HG02885 (cell line): ENCODE results near the gene ARHGAP18.

Experiments
- ATAC-seq: cut with Tn5 transposase; IDR thresholded peaks from one replicate; pipeline ENCODE4 v1.9.1; 2021; ENCODE audit warnings: mild to moderate bottlenecking; ENCODE audit not compliant: unreplicated experiment, poor library complexity

ARHGAP18 gene

DNA sequence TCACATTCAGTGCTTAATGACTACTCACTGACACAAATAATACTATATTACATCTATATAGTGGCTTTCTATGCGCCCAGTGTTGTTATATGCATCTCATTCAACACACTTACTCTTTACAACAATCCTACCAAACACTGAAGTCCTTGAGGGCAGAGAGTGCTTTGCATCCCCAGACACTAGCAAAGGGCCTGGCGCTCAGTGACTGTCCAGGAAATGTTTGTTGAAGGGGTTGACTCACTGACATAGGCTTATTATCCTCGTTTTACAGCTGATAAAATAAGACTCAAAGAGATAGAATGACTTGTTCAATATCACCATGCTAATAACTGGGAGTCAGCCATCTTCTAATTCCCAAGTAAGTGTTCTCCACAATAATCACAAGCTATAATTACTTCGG lies 163.3 kb downstream of the ARHGAP18 start:
- ATAC-seq, result no peak

GRCh38 chr6:129544892-129545612 lies 164.9 kb downstream of the ARHGAP18 start:
- ATAC-seq, result no peak

DNA sequence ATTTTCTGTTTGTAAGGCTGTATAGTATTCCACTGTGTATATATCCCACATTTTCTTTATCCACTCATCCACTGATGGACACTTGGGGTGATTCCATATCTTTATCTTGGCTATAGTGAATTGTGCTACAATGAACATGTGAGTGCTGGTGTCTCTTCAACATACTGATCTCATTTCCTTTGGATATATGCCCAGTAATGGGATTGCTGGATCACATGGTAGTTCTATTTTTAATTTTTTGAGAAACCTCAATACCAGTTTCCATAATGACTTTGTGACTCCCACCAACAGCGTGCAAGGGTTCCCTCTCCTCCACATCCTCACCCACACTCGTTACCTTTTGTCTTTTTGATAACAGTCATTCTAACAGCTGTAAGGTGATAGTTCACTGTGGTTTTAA lies 166.0 kb downstream of the ARHGAP18 start:
- ATAC-seq, result no peak

GRCh38 chr6:129542705-129543104 lies 167.3 kb downstream of the ARHGAP18 start:
- no peak for ATAC-seq

GRCh38 chr6:129539032-129539431 lies 170.9 kb downstream of the ARHGAP18 start:
- ATAC-seq, result no peak

DNA sequence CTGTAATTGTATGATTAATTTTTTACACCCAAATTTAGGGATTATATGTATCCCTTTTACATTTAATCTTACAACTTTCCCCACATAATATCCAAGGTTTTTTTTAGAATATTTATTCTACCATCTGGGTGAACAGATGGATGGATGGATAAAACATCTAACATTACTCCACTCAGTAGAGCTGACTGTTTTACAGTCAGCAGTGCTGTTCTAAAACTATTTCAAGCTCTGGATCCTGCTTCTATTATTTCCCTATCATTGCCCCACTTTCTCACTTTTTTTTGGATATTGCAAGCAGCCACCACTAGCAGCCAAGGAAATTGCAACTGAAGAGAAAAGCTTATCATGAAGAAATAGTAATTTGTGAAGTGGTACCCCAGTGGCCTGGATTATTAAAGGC lies 173.7 kb downstream of the ARHGAP18 start:
- no peak for ATAC-seq

- no peak for ATAC-seq
Observed at GRCh38 chr6:129534926-129535325, 175.1 kb downstream of the ARHGAP18 start.
